Measurements from ENCODE around the gene DISP3.

DISP3 gene

DNA sequence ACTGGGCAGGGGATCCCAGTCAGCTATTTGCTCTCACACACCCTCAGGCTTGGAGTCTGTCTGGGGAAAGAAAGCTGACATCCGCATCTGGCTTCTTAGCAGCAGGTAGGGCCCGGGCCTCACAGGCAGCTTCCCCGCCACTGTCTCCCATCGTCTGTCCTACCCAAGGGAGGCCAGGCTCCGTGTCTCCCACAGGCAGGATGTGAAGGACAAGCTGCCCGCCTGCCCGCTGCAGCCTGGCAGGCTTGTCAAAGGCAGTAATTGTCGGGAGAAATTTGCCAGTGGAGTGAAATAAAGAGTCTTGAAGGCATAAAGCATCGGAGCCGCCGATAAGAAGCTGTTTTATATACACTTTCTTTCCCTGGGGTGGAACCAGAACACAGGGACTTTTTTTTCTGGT is 44.0 kb upstream of the DISP3 start:
- Histone ChIP-seq H3K4me2 (ENCODE audit: low read length) (no peak overlapping the region), H3K9me2 (replicated peaks; ENCODE audit: control insufficient read depth, low read length) (no peaks in the 10 kb centered on the region)
- TF ChIP-seq, protein P1, sequence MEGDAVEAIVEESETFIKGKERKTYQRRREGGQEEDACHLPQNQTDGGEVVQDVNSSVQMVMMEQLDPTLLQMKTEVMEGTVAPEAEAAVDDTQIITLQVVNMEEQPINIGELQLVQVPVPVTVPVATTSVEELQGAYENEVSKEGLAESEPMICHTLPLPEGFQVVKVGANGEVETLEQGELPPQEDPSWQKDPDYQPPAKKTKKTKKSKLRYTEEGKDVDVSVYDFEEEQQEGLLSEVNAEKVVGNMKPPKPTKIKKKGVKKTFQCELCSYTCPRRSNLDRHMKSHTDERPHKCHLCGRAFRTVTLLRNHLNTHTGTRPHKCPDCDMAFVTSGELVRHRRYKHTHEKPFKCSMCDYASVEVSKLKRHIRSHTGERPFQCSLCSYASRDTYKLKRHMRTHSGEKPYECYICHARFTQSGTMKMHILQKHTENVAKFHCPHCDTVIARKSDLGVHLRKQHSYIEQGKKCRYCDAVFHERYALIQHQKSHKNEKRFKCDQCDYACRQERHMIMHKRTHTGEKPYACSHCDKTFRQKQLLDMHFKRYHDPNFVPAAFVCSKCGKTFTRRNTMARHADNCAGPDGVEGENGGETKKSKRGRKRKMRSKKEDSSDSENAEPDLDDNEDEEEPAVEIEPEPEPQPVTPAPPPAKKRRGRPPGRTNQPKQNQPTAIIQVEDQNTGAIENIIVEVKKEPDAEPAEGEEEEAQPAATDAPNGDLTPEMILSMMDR (IDR thresholded peaks at IDR 0.05; ENCODE audit: low read depth, low read length, poor library complexity, severe bottlenecking): no peak
- TF ChIP-seq EZH2phosphoT487 (IDR thresholded peaks at IDR 0.05; ENCODE audit: borderline replicate concordance, low read length): no peak

DNA sequence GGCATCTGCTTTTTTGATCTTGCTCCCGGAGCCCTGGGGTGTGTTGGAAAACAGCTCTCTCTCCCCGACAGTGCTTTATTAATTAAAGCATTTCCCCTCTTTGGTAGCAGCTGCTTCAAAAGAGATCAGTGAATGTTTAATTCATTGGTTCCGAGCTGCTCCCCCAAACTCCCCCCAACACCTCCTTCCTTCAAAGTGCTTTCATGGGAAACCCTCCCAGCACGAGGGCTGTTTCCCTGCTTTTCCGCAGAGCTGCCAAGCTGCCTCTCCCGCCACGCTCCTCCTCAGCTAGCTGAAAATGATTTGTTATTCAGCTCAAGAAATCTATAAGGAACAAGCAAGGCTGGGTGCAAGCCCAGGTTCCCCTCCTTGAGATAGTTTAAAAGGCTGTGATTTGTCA is 40.0 kb upstream of the DISP3 start:
- H3K9me2 ChIP-seq (replicated peaks; ENCODE audit: control insufficient read depth, low read length): no peaks in the 10 kb centered on the region
- H3K36me3 ChIP-seq (ENCODE audit: control insufficient read depth, low read length): no peaks in the 10 kb centered on the region
- peaks cover 11% of the 10 kb centered on the region for H3K4me1 ChIP-seq (ENCODE audit: control insufficient read depth, low read length)
- H3K79me2 ChIP-seq (ENCODE audit: control insufficient read depth, low read length): no peaks in the 10 kb centered on the region
- H3F3A ChIP-seq (ENCODE audit: control insufficient read depth, insufficient read depth): no peaks in the 10 kb centered on the region
- TF ChIP-seq, protein P1 (IDR thresholded peaks at IDR 0.05; ENCODE audit: low read depth, low read length, poor library complexity, severe bottlenecking): no peak
- TF ChIP-seq EZH2phosphoT487 (IDR thresholded peaks at IDR 0.05; ENCODE audit: borderline replicate concordance, low read length): no peak
- no peaks in the 10 kb centered on the region for H3K9me3 ChIP-seq (ENCODE audit: control insufficient read depth, insufficient read depth, low read length)
- H3K27ac ChIP-seq (ENCODE audit: low read depth, low read length): no peak overlapping the region
- no peak overlapping the region for H3K4me2 ChIP-seq (ENCODE audit: low read length)
- no peak overlapping the region for H3K4me3 ChIP-seq (ENCODE audit: low read length)
- peaks cover 26% of the 10 kb centered on the region for H3K27me3 ChIP-seq (ENCODE audit: control insufficient read depth, low read length)
- H4K20me1 ChIP-seq (ENCODE audit: control insufficient read depth, insufficient read depth, low read depth, low read length): no peaks in the 10 kb centered on the region

More for the DNA sequence above, 44.0 kb upstream of the DISP3 start:
- Histone ChIP-seq H4K20me1 (ENCODE audit: control insufficient read depth, insufficient read depth, low read depth, low read length) (no peaks in the 10 kb centered on the region), H3F3A (ENCODE audit: control insufficient read depth, insufficient read depth) (no peaks in the 10 kb centered on the region), H3K79me2 (ENCODE audit: control insufficient read depth, low read length) (no peaks in the 10 kb centered on the region), H3K4me1 (ENCODE audit: control insufficient read depth, low read length) (peaks cover 3% of the 10 kb centered on the region; the same call in 1 of the 2 replicates), H3K36me3 (ENCODE audit: control insufficient read depth, low read length) (no peaks in the 10 kb centered on the region), H3K9me3 (ENCODE audit: control insufficient read depth, insufficient read depth, low read length) (no peaks in the 10 kb centered on the region), H3K27ac (ENCODE audit: low read depth, low read length) (no peak overlapping the region), H3K27me3 (ENCODE audit: control insufficient read depth, low read length) (0 out of 2 replicates have a peak, but pooled peaks cover 2% of the 10 kb centered on the region), H3K4me3 (ENCODE audit: low read length) (no peak overlapping the region)

DNA sequence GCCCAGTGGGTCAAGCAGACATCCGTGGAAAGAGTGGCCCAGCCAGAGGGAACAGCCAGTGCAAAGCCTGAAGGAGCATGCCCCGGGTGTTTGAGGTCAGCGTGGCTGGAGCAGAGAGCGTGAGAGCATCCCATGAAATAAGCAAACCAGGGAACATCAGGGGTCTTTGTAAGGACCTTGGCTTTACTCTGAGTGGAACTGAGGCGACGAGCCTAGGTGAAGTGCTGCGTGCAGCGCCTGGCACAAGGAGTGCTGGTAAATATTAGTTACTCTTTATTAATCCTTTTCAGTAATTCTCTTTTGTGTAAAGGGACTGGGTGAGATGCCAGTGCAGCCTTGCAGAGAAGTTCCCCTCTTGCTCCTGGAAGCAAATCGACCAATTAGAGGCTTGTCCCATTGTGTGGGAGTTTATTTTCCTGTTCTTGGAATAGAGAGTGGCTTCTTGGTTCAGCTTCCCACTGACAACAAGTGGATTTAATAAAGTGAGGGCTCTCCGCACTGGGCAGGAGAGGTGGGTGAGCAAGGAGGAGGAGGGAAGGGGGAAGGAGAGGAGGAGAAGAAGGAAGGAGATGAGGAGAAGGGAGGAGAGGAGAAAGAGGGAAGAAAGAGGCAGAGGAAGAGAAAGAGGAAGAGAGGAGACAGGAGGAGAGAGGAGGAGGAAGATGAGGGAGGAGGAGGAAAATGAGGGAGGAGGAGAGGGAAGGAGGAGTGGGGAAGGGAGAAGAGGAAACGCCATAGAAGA is 37.6 kb upstream of the DISP3 start:
- Histone ChIP-seq H3K4me3 (ENCODE audit: low read length) (no peak overlapping the region), H3K9me3 (ENCODE audit: control insufficient read depth, insufficient read depth, low read length) (no peaks in the 10 kb centered on the region), H3K27me3 (ENCODE audit: control insufficient read depth, low read length) (peaks cover 34% of the 10 kb centered on the region), H3K4me2 (ENCODE audit: low read length) (no peak overlapping the region), H3K27ac (ENCODE audit: low read depth, low read length) (no peak overlapping the region), H3K4me1 (ENCODE audit: control insufficient read depth, low read length) (peaks cover 8% of the 10 kb centered on the region), H3F3A (ENCODE audit: control insufficient read depth, insufficient read depth) (no peaks in the 10 kb centered on the region), H4K20me1 (ENCODE audit: control insufficient read depth, insufficient read depth, low read depth, low read length) (no peaks in the 10 kb centered on the region), H3K79me2 (ENCODE audit: control insufficient read depth, low read length) (no peaks in the 10 kb centered on the region), H3K36me3 (ENCODE audit: control insufficient read depth, low read length) (no peaks in the 10 kb centered on the region), H3K9me2 (replicated peaks; ENCODE audit: control insufficient read depth, low read length) (no peaks in the 10 kb centered on the region)
- TF ChIP-seq, protein P1 (IDR thresholded peaks at IDR 0.05; ENCODE audit: low read depth, low read length, poor library complexity, severe bottlenecking): no peak
- no peak for TF ChIP-seq EZH2phosphoT487 (IDR thresholded peaks at IDR 0.05; ENCODE audit: borderline replicate concordance, low read length)

Data from DOHH2 (cell line).